Prostate gland (tissue), 2 donors: ENCODE results near the gene BOLA1. TPM values are rescaled to one million over a fixed set of nuclear protein-coding genes. Genes with fewer than 3 reads are reported as not detected.
"Not testable (repeated sequence)": the region's sequence is repeated elsewhere in the genome, so short reads cannot be mapped to it uniquely, and the experiment has no call there.

Source experiments
- DNase-seq: peaks from one replicate; pipeline ENCODE4 v3.0.0-alpha.2; 2019; ENCODE audit warnings: low spot score
- H3K27ac ChIP-seq, 2 donors: fragments of 200-600 bp; sonication (generic); 2 replicates each; pipeline ENCODE4 v1.5.1; 2017 to 2019
- H3K27me3 ChIP-seq: fragments of 200-600 bp; sonication (generic); replicated peaks from 2 replicates; pipeline ENCODE4 v1.5.1; 2019; ENCODE audit not compliant: insufficient read depth
- H3K36me3 ChIP-seq, 2 donors: fragments of 200-600 bp; sonication (generic); 1 replicate in 1 of 2; 2 replicates in 1 of 2; pipeline versions ENCODE4 v1.5.1 to v1.8.1; 2017 to 2019
- H3K4me1 ChIP-seq: fragments of 200-600 bp; sonication (generic); replicated peaks from 2 replicates; pipeline ENCODE4 v1.5.1; 2019
- H3K4me3 ChIP-seq, 2 donors: fragments of 200-600 bp; sonication (generic); 2 replicates each; pipeline ENCODE4 v1.5.1; 2017 to 2019
- H3K9me3 ChIP-seq: fragments of 200-600 bp; sonication (generic); 2 replicates; pipeline ENCODE4 v1.5.1; 2017
- POLR2A ChIP-seq: fragments of 450-650 bp; IDR thresholded peaks from one replicate; pipeline ENCODE4 v1.6.1; 2016; ENCODE audit warnings: antibody characterized with exemption, mild to moderate bottlenecking
- POLR2AphosphoS5 ChIP-seq: sonication (generic); formaldehyde crosslinking; IDR thresholded peaks from one replicate; pipeline ENCODE4 v1.6.1; 2017; ENCODE audit warnings: antibody characterized with exemption
- WGBS: methylation state at CpG from one replicate; pipeline ENCODE4 v1.1.5; 2018; 5-methylcytosine and 5-hydroxymethylcytosine counted together
- intact Hi-C: fragments of 100-400 bp; cut with DNase I; formaldehyde crosslinking; loops from one replicate; pipeline ENCODE4 v1.14.2; 2022
- total RNA-seq, 2 donors: library from RNA; depleted of rRNA; stranded (reverse); fragments of >200 nt; gene quantifications; one replicate each; pipeline ENCODE4 v1.1.0, GENCODE V29; 2016
- TF ChIP-seq, protein P1 (sequence below), 4 experiments: fragments of 200-600 bp in 2 of 4; fragments of 450-650 bp in 2 of 4; sonication (generic) in 2 of 4; IDR thresholded peaks; 1 replicate in 3 of 4; 2 replicates in 1 of 4; pipeline ENCODE4 v1.5.1; 2016 to 2019; ENCODE audit warnings: antibody characterized with exemption in 4 of 4, mild to moderate bottlenecking in 2 of 4, moderate library complexity in 2 of 4

Gene BOLA1
- total RNA-seq, 2 donors from 2014 or later, result 37.8 to 40.6 TPM

DNA sequence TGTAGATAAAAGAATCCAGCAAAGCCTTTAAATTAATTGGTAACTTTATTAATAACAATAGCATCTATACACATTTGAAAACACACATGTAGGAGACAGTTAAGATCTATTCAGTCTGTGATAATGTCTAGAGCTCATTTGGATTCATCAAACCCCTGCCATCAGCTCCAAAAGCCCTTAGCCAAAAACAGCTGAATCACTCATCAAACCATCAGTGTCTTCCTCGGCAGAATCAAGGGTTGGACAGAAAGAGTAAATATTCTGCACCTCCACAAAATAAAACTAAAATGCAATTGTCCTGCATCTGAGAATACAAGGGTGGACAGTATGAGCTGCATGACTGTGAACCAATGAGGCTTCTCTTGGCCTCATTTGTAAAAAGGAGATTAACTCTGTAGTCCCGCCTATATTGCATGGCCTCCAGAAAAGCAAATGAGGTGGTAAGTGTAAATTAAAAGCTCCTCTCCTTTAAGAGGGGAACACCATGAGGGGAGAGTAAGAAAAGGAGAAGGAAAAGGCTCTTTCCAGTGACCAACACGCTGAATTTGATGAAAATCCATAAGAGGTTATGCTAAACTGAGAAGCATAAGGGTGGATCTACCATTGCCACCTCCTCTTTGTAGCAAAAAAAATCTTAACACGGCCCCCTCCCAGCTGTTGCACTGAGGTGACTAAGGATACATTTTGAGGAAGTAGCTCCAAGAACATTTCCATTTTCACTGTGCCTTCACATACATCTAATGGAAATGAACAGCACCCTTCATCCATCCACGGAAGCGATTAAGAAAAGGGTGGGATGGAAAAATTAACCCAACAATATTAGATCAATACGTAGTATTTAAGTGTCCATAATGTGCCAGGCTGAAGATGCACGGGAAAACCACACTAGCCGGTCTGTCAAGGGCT, 14.7 kb upstream of the BOLA1 start:
- H3K27me3 ChIP-seq, result no peaks in the 10 kb centered on the region
- H3K27ac ChIP-seq, result peak overlapping the region; percentile 95 to 99
- 6% methylated on average over 9 of the region's 9 CpGs for WGBS
- TF ChIP-seq, protein P1, sequence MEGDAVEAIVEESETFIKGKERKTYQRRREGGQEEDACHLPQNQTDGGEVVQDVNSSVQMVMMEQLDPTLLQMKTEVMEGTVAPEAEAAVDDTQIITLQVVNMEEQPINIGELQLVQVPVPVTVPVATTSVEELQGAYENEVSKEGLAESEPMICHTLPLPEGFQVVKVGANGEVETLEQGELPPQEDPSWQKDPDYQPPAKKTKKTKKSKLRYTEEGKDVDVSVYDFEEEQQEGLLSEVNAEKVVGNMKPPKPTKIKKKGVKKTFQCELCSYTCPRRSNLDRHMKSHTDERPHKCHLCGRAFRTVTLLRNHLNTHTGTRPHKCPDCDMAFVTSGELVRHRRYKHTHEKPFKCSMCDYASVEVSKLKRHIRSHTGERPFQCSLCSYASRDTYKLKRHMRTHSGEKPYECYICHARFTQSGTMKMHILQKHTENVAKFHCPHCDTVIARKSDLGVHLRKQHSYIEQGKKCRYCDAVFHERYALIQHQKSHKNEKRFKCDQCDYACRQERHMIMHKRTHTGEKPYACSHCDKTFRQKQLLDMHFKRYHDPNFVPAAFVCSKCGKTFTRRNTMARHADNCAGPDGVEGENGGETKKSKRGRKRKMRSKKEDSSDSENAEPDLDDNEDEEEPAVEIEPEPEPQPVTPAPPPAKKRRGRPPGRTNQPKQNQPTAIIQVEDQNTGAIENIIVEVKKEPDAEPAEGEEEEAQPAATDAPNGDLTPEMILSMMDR (IDR thresholded peaks at IDR 0.05), result no peak
- TF ChIP-seq POLR2A (peak; percentile 1), POLR2AphosphoS5 (peak; percentile 40)
- no peaks in the 10 kb centered on the region for H3K9me3 ChIP-seq
- peak overlapping the region; percentile 72 to 81 for H3K4me3 ChIP-seq
- DNase-seq, result no peak
- no peaks in the 10 kb centered on the region for H3K4me1 ChIP-seq
- H3K36me3 ChIP-seq, result no peaks in the 10 kb centered on the region
- intact Hi-C loops, result no loop called here

GRCh38 chr1:149885339-149886120, 13.8 kb upstream of the BOLA1 start:
- TF ChIP-seq POLR2AphosphoS5 (peak; percentile 83), POLR2A (peak; percentile 60)
- TF ChIP-seq, protein P1 (IDR thresholded peaks at IDR 0.05), result no peak
- Histone ChIP-seq H3K27me3 (no peaks in the 10 kb centered on the region), H3K4me1 (no peaks in the 10 kb centered on the region), H3K27ac (peak overlapping the region; percentile 95 to 99), H3K9me3 (no peaks in the 10 kb centered on the region), H3K36me3 (no peaks in the 10 kb centered on the region), H3K4me3 (peak overlapping the region; percentile 72 to 81)
- DNase-seq, result peak; percentile 91
- intact Hi-C loops, result no loop called here
- WGBS, result under 1% methylated on average over 36 of the region's 36 CpGs

DNA sequence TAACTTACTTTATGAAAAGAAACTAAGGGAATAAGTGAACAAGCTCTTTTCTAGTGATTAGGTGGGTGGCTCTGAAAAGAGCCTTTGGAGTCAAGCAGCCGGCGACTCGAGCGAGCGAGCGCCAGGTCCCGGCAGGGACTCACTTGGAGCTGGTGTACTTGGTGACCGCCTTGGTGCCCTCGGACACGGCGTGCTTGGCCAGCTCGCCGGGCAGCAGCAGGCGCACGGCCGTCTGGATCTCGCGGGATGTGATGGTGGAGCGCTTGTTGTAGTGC, 13.3 kb upstream of the BOLA1 start:
- H3K4me1 ChIP-seq, DNase-seq, intact Hi-C loops, H3K9me3 ChIP-seq, H3K27me3 ChIP-seq, H3K36me3 ChIP-seq: not testable (repeated sequence)
- peak overlapping the region; percentile 95 to 99 for H3K27ac ChIP-seq
- 0% methylated on average over 19 of the region's 19 CpGs for WGBS
- peak overlapping the region; percentile 72 to 81 for H3K4me3 ChIP-seq

GRCh38 chr1:149886396-149887195, 12.8 kb upstream of the BOLA1 start:
- no peaks in the 10 kb centered on the region for H3K27me3 ChIP-seq
- WGBS, result under 1% methylated on average over 58 of the region's 62 CpGs
- H3K4me3 ChIP-seq, result peak overlapping the region; percentile 72 to 81
- DNase-seq, result peak; percentile 97
- no peaks in the 10 kb centered on the region for H3K36me3 ChIP-seq
- H3K9me3 ChIP-seq, result no peaks in the 10 kb centered on the region
- TF ChIP-seq POLR2A (peak; percentile 99), POLR2AphosphoS5 (peak; percentile 100)
- TF ChIP-seq, protein P1 (IDR thresholded peaks at IDR 0.05), result peak in 2 of 4 experiments; percentile 36 to 37
- H3K4me1 ChIP-seq, result no peaks in the 10 kb centered on the region
- intact Hi-C loops, result no loop called here
- peak overlapping the region; percentile 99 for H3K27ac ChIP-seq

DNA sequence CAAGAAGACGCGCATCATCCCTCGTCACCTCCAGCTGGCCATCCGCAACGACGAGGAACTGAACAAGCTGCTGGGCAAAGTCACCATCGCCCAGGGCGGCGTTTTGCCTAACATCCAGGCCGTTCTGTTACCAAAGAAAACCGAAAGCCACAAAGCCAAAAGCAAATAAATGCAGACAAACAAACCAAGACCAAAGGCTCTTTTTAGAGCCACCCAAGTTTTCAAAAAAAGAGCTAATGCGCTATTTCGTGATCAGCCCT, 12.2 kb upstream of the BOLA1 start:
- H3K4me1 ChIP-seq, intact Hi-C loops, DNase-seq, H3K9me3 ChIP-seq, H3K27me3 ChIP-seq, H3K36me3 ChIP-seq: not testable (repeated sequence)
- peak overlapping the region; percentile 72 to 81 for H3K4me3 ChIP-seq
- H3K27ac ChIP-seq, result peak overlapping the region; percentile 99
- WGBS, result under 1% methylated on average over 13 of the region's 13 CpGs
